Measurements from ENCODE around the gene DNAJB14.

DNA sequence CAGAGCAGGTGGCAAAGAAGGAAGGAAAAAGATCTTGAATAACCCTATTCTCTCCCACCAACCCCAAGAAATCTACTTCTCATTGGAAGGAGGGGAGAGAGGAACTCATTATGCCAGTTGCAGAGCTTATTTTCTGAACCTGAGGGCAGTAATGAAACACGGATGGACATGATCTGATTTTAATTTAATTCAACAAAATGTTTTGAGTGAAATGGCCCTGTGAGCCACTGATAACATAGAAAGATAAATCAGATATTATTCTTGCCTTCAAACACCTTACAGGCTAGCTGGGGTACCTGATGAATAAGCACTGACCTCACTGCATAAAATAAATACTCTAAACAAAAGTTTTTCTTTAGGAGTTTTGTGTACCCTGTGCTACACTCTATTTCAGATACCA lies 99.5 kb downstream of the DNAJB14 start:
- TF ChIP-seq JUND (IDR thresholded peaks at IDR 0.05) (no peak), YY1 (IDR thresholded peaks at IDR 0.05; ENCODE audit: extremely low read depth, insufficient replicate concordance, low read depth, low read length) (no peak), ELF1 (IDR thresholded peaks at IDR 0.05; ENCODE audit: borderline replicate concordance, low read depth) (no peak), TCF7L2 (IDR thresholded peaks at IDR 0.05; ENCODE audit: borderline replicate concordance, extremely low read depth, insufficient read depth, insufficient read length) (no peak), POLR2AphosphoS5 (IDR thresholded peaks at IDR 0.05; ENCODE audit: low read depth, low read length) (no peak), EGR1 (IDR thresholded peaks at IDR 0.05; ENCODE audit: low read depth) (no peak)
- TF ChIP-seq, protein P1, sequence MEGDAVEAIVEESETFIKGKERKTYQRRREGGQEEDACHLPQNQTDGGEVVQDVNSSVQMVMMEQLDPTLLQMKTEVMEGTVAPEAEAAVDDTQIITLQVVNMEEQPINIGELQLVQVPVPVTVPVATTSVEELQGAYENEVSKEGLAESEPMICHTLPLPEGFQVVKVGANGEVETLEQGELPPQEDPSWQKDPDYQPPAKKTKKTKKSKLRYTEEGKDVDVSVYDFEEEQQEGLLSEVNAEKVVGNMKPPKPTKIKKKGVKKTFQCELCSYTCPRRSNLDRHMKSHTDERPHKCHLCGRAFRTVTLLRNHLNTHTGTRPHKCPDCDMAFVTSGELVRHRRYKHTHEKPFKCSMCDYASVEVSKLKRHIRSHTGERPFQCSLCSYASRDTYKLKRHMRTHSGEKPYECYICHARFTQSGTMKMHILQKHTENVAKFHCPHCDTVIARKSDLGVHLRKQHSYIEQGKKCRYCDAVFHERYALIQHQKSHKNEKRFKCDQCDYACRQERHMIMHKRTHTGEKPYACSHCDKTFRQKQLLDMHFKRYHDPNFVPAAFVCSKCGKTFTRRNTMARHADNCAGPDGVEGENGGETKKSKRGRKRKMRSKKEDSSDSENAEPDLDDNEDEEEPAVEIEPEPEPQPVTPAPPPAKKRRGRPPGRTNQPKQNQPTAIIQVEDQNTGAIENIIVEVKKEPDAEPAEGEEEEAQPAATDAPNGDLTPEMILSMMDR (IDR thresholded peaks at IDR 0.05 in 2 of 3, conservative IDR thresholded peaks at IDR 0.05 in 1 of 3; ENCODE audit: borderline replicate concordance in 1 of 3, insufficient read depth in 1 of 3, low read depth in 2 of 3, low read length in 2 of 3): no peak

All from HCT116 (cell line).